Ishikawa (cell line): ENCODE measurements around the gene MYL12B.

Source experiments
- CEBPB ChIP-seq: IDR thresholded peaks from 2 replicates; pipeline ENCODE4 v1.6.1; 2012
- CREB1 ChIP-seq: IDR thresholded peaks from 2 replicates; pipeline ENCODE4 v1.6.1; 2012; ENCODE audit warnings: low read depth
- EGR1 ChIP-seq: IDR thresholded peaks from 2 replicates; pipeline ENCODE4 v1.6.1; 2012
- EP300 ChIP-seq: IDR thresholded peaks from 2 replicates; pipeline ENCODE4 v1.6.1; 2012; ENCODE audit warnings: borderline replicate concordance
- FOXM1 ChIP-seq: IDR thresholded peaks from 2 replicates; pipeline ENCODE4 v1.6.1; 2012; ENCODE audit warnings: low read depth, borderline replicate concordance
- NFIC ChIP-seq: IDR thresholded peaks from 2 replicates; pipeline ENCODE4 v1.6.1; 2012
- RAD21 ChIP-seq: IDR thresholded peaks from 2 replicates; pipeline ENCODE4 v1.6.1; 2012; ENCODE audit warnings: low read depth
- TAF1 ChIP-seq: IDR thresholded peaks from 2 replicates; pipeline ENCODE4 v1.6.1; 2012; ENCODE audit warnings: low read depth, mild to moderate bottlenecking
- TCF12 ChIP-seq: IDR thresholded peaks from 2 replicates; pipeline ENCODE4 v1.6.1; 2012; ENCODE audit warnings: low read depth
- TEAD4 ChIP-seq: IDR thresholded peaks from 2 replicates; pipeline ENCODE4 v1.6.1; 2012
- YY1 ChIP-seq: IDR thresholded peaks from 2 replicates; pipeline ENCODE4 v1.6.1; 2012; ENCODE audit warnings: low read depth
- ZBTB7A ChIP-seq: IDR thresholded peaks from 2 replicates; pipeline ENCODE4 v1.6.1; 2012; ENCODE audit warnings: low read depth
- TF ChIP-seq, protein P1 (sequence below): IDR thresholded peaks from 2 replicates; pipeline ENCODE4 v1.6.1; 2012
- TF ChIP-seq, protein P2 (sequence below): IDR thresholded peaks from 2 replicates; pipeline ENCODE4 v1.6.1; 2012
- TF ChIP-seq, protein P3 (sequence below): IDR thresholded peaks from 2 replicates; pipeline ENCODE4 v1.6.1; 2012; ENCODE audit warnings: low read depth, mild to moderate bottlenecking

The MYL12B gene

DNA sequence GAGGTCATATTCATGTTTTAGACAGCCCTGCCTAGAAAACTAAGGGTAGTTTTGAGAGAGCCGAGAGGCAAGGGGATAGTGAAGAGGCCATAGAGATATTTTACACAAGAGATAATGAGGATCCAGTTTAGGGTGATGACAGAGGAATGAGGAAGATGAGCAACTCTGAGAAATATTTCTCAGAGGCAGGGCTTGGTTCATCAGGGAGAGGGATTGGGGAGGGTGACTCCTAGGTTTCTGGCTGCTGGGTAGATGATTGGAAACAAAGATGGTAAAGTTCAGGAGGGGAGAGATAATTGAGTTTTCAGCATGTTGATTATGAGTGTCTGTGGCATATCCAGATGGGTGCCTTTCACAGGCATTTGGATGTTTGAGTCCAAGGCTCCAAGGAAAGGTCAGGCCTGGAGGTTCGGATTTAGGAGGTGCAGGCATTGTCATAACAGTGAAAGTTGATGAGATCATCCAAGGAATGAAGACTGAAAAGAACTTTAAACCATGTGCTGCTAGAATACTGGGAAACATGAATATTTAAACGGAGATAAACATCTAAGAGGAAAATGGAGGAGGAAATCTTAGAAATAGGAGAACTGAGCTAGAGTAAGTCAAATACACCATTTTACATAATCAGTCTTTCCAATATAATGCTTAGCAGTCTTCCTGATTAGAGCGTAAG lies 7.4 kb downstream of the MYL12B start:
- no peak for TF ChIP-seq ZBTB7A
- no peak for TF ChIP-seq EGR1
- TF ChIP-seq TAF1, result no peak
- TF ChIP-seq, protein P1, sequence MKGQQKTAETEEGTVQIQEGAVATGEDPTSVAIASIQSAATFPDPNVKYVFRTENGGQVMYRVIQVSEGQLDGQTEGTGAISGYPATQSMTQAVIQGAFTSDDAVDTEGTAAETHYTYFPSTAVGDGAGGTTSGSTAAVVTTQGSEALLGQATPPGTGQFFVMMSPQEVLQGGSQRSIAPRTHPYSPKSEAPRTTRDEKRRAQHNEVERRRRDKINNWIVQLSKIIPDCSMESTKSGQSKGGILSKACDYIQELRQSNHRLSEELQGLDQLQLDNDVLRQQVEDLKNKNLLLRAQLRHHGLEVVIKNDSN, result no peak
- no peak for TF ChIP-seq TEAD4
- TF ChIP-seq EP300, result no peak

DNA sequence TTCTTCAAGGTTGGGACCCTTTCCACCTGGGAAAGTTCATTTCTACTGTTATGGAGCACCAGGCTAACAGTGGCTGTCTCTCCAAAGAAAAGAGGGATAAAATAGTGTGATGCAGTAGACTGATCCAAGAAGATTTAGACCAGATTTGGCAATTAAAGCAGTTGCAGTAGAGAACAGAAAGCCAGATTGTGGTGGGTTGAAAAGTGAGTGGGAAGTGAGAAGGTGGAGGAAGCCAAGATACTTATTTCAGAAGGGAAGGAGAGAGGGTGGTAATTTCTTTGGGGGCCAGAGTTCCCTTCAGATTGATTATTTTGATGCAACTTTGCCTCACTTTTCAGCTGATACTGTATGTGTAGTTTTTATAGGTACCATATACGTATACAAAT lies 8.0 kb downstream of the MYL12B start:
- no peak for TF ChIP-seq FOXM1
- no peak for TF ChIP-seq TEAD4
- TF ChIP-seq ZBTB7A, result no peak
- TF ChIP-seq, protein P2, sequence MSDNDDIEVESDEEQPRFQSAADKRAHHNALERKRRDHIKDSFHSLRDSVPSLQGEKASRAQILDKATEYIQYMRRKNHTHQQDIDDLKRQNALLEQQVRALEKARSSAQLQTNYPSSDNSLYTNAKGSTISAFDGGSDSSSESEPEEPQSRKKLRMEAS, result no peak
- no peak for TF ChIP-seq EGR1
- TF ChIP-seq TAF1, result no peak
- TF ChIP-seq YY1, result no peak
- no peak for TF ChIP-seq NFIC
- TF ChIP-seq RAD21, result no peak
- no peak for TF ChIP-seq CREB1
- TF ChIP-seq, protein P1, result no peak
- TF ChIP-seq EP300, result no peak
- no peak for TF ChIP-seq CEBPB
- TF ChIP-seq, protein P3, sequence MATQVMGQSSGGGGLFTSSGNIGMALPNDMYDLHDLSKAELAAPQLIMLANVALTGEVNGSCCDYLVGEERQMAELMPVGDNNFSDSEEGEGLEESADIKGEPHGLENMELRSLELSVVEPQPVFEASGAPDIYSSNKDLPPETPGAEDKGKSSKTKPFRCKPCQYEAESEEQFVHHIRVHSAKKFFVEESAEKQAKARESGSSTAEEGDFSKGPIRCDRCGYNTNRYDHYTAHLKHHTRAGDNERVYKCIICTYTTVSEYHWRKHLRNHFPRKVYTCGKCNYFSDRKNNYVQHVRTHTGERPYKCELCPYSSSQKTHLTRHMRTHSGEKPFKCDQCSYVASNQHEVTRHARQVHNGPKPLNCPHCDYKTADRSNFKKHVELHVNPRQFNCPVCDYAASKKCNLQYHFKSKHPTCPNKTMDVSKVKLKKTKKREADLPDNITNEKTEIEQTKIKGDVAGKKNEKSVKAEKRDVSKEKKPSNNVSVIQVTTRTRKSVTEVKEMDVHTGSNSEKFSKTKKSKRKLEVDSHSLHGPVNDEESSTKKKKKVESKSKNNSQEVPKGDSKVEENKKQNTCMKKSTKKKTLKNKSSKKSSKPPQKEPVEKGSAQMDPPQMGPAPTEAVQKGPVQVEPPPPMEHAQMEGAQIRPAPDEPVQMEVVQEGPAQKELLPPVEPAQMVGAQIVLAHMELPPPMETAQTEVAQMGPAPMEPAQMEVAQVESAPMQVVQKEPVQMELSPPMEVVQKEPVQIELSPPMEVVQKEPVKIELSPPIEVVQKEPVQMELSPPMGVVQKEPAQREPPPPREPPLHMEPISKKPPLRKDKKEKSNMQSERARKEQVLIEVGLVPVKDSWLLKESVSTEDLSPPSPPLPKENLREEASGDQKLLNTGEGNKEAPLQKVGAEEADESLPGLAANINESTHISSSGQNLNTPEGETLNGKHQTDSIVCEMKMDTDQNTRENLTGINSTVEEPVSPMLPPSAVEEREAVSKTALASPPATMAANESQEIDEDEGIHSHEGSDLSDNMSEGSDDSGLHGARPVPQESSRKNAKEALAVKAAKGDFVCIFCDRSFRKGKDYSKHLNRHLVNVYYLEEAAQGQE, result no peak
- no peak for TF ChIP-seq TCF12

DNA sequence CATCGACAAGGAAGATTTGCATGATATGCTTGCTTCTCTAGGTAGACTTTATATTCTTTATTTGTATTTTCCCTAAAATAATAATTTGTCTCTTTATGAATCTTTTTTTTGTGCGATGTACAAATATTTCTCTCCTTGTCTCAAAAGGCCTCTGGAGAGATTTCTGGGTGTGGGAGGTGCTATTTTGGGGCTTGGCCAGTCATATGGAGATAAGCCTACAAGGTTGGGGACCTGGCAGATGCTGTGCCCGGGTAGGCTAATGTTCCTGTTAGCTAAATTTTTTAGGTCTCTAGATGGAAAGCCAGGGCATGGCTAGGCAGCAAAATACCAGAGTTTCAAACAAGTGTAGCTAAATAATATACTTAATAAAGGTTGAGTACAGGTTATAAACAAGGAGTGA lies 11.1 kb downstream of the MYL12B start:
- TF ChIP-seq RAD21, result no peak
- TF ChIP-seq TAF1, result no peak
- TF ChIP-seq, protein P2, result no peak
- TF ChIP-seq EP300, result no peak
- TF ChIP-seq, protein P1, result no peak
- TF ChIP-seq FOXM1, result no peak
- no peak for TF ChIP-seq EGR1

DNA sequence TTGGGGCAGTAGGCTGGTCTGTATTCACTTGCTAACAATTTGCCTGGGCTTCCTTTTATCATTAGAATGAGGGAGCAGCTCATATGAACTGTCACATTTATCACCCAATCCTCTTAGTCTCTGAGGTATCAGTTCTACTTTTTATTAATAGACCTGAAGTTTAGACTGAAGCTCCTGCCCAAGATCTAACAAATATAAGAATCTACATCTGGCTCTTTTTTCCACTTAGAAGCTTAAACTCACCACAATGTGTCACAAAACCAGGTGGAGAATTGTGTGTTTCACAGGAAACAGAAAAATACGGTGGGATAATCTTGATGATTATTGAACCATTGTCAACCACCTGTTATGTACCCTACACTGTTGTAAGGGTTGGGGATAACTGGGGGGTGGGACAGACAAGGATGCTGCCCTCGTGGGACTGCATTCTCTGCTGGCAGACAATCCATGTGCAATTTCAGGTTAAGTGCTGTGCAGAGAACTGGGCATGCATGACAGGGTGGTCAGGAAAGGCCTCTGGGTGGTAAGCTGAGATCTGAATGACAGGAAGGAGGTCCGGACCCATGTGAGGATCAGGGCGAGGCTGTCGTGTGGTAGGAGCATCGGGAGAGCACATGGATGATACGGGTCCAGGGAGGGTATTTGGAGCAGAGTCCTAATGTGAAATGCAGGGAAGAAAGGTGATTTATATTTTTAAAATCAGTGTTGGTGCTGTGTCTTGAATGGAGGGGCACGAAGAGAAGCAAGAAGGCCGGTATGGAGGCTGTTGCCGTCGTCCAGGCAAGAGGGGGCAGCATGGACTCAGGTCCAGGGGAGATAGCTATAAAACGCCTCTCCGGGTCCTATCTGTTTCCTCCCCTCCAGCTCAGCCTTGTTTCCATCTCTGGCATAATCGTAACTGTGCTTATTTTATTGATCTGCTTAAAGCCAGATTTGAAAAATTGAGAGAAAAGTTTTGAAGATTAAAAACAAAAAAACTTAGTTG lies 17.6 kb downstream of the MYL12B start:
- TF ChIP-seq, protein P1, result no peak
- TF ChIP-seq EGR1, result no peak
- no peak for TF ChIP-seq CREB1
- TF ChIP-seq TCF12, result no peak

DNA sequence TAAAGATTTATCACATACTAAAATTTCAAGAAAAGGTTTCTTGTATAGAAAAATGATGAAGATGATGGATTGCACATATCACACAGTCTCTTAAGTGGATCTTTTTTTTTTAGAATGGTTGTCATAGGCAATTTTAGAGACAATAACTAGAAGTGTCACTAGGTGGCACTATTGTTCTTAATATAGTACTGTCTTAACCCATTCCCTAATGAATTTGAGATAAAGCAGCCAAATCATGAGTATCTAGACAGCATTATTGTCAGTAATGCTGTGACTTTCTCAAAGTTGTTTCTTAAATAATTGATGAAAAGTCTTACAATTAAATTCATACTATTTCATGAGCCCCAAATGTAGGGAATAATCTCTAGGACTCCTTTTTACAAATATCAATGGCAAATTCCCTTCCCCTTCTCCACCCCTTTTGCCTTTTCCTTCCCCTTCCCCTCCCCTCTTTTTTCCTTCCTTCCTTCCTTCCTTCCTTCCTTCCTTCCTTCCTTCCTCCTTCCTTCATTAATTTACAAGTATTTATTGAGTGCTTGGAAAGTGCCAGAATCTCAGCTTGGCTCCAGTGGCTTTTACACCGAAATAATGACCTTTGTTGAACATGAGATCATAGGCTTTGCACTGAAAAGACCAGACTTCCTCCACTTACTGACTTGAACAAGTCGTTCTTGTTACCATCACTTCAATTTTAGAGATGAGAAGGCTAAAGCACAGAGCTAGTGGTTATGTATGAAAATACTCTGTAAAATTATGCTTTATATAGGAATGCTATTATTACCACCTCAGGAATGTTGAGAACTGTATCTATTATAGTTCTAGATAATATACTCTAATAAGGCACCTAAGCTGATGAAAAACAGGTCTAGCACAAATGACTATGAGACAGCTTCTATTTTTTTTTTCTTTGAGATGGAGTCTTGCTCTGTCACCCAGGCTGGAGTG lies 19.8 kb downstream of the MYL12B start:
- TF ChIP-seq EGR1 (no peak), RAD21 (peak; percentile 82)

DNA sequence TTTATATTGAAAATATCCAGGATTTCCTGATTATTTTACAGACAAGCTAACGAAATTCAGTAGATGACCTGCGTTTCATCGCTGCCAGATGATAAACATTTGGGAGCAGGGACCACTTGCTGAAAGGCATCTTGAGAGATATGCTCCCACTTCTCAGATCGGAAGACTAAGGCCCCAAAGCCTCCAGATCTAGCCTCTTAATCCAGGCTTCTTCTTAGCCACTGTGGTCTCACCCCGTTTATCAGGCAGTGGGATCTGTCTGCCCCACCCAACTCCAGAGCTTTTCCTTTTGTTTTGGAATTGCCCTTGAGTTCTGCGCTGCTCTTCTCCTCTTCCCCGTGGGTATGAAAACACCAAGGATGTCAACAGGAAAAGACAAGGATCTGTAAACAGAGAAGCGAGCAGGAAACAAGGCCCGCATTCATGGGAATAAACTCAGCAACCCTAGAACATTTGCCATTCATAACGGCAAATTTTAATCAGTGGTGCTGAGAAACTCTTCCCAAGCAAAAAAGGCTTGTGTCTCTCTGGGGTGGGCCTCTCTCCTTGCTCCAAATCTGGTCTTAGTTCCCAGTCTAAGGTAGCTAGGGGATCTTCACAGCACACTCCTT lies 21.4 kb downstream of the MYL12B start:
- TF ChIP-seq NFIC (no peak), TAF1 (no peak), TEAD4 (no peak), FOXM1 (no peak)
- TF ChIP-seq, protein P2, result no peak
